DND-41 (cell line): ENCODE results near the gene JAKMIP1.

ENCODE experiments used
- ATAC-seq: fragments of 200-7000 bp; cut with Tn5 transposase; 3 replicates; pipeline ENCODE4 v1.9.1; 2021; ENCODE audit warnings: low read depth; ENCODE audit not compliant: insufficient read depth
- DNase-seq: peaks from one replicate; pipeline ENCODE4 v3.0.0-alpha.2; 2020
- H2AFZ ChIP-seq: 2 replicates; pipeline ENCODE4 v1.6.0; 2012; ENCODE audit warnings: low read depth, low read length
- H3K27ac ChIP-seq: 2 replicates; pipeline ENCODE4 v1.5.1; 2012; ENCODE audit warnings: low read length, inconsistent platforms
- H3K27me3 ChIP-seq: fragments of 200-600 bp; sonication (generic); 2 replicates; pipeline ENCODE4 v1.6.0; 2012; ENCODE audit warnings: low read length, mild to moderate bottlenecking, inconsistent platforms; ENCODE audit not compliant: insufficient read depth, poor library complexity
- H3K36me3 ChIP-seq: 2 replicates; pipeline ENCODE4 v1.5.1; 2012; ENCODE audit warnings: low read length, inconsistent platforms; ENCODE audit not compliant: insufficient read depth
- H3K4me1 ChIP-seq: 2 replicates; pipeline ENCODE4 v1.5.1; 2012; ENCODE audit warnings: mild to moderate bottlenecking, low read length; ENCODE audit not compliant: insufficient read depth
- H3K4me2 ChIP-seq: 2 replicates; pipeline ENCODE4 v1.6.0; 2012; ENCODE audit warnings: mild to moderate bottlenecking, moderate library complexity, low read length, inconsistent platforms; ENCODE audit not compliant: insufficient read depth
- H3K4me3 ChIP-seq, 2 experiments: fragments of 200-600 bp in 1 of 2; shearing (Covaris generic) in 1 of 2; 2 replicates each; pipeline ENCODE4 v1.5.1; 2012 to 2016; ENCODE audit warnings: inconsistent platforms in 2 of 2, low read length in 2 of 2, mild to moderate bottlenecking in 2 of 2, low read depth in 1 of 2, moderate library complexity in 1 of 2
- H3K79me2 ChIP-seq: 2 replicates; pipeline ENCODE4 v1.6.0; 2012; ENCODE audit warnings: low read length, inconsistent platforms; ENCODE audit not compliant: insufficient read depth
- H3K9ac ChIP-seq: 2 replicates; pipeline ENCODE4 v1.6.0; 2012; ENCODE audit warnings: low read depth, mild to moderate bottlenecking, inconsistent platforms, low read length, moderate library complexity
- H3K9me3 ChIP-seq: 2 replicates; pipeline ENCODE4 v1.5.1; 2012; ENCODE audit warnings: low read length, moderate library complexity, mild to moderate bottlenecking, inconsistent platforms; ENCODE audit not compliant: insufficient read depth, severe bottlenecking
- H4K20me1 ChIP-seq: 2 replicates; pipeline ENCODE4 v1.6.0; 2012; ENCODE audit warnings: low read length; ENCODE audit not compliant: insufficient read depth
- CTCF ChIP-seq: IDR thresholded peaks from 2 replicates; pipeline ENCODE4 v1.5.1; 2012; ENCODE audit warnings: borderline replicate concordance, low read length, moderate library complexity, mild to moderate bottlenecking; ENCODE audit not compliant: poor library complexity, severe bottlenecking; ENCODE audit errors: extremely low read depth
- EZH2 ChIP-seq: IDR thresholded peaks from 3 replicates; pipeline ENCODE4 v1.6.1; 2012; ENCODE audit warnings: borderline replicate concordance, low read depth, mild to moderate bottlenecking, moderate library complexity, low read length, inconsistent platforms; ENCODE audit not compliant: severe bottlenecking

The JAKMIP1 gene

GRCh38 chr4:5979981-5980380 is 220.4 kb downstream of the JAKMIP1 start:
- Histone ChIP-seq H3K4me2 (no peak overlapping the region), H2AFZ (no peak overlapping the region), H4K20me1 (no peaks in the 10 kb centered on the region), H3K36me3 (no peaks in the 10 kb centered on the region), H3K27ac (no peak overlapping the region), H3K4me1 (no peaks in the 10 kb centered on the region), H3K27me3 (no peaks in the 10 kb centered on the region), H3K79me2 (no peaks in the 10 kb centered on the region), H3K9me3 (no peaks in the 10 kb centered on the region), H3K9ac (no peak overlapping the region), H3K4me3 (no peak overlapping the region)
- ATAC-seq (no peak), DNase-seq (no peak)
- TF ChIP-seq EZH2 (no peak), CTCF (peak; percentile 13)

GRCh38 chr4:5976921-5977320 is 223.4 kb downstream of the JAKMIP1 start:
- H3K9ac ChIP-seq = no peak overlapping the region
- no peaks in the 10 kb centered on the region for H4K20me1 ChIP-seq
- no peak overlapping the region for H2AFZ ChIP-seq
- DNase-seq (no peak), ATAC-seq (no peak)
- H3K4me3 ChIP-seq = no peak overlapping the region
- H3K4me1 ChIP-seq = no peaks in the 10 kb centered on the region
- H3K27ac ChIP-seq = no peak overlapping the region
- no peaks in the 10 kb centered on the region for H3K79me2 ChIP-seq
- no peaks in the 10 kb centered on the region for H3K27me3 ChIP-seq
- TF ChIP-seq EZH2 (no peak), CTCF (no peak)
- no peaks in the 10 kb centered on the region for H3K36me3 ChIP-seq
- no peak overlapping the region for H3K4me2 ChIP-seq
- no peaks in the 10 kb centered on the region for H3K9me3 ChIP-seq

GRCh38 chr4:5976431-5976830 is 223.9 kb downstream of the JAKMIP1 start:
- Histone ChIP-seq H3K79me2 (no peaks in the 10 kb centered on the region), H4K20me1 (no peaks in the 10 kb centered on the region), H3K4me1 (no peaks in the 10 kb centered on the region), H3K27me3 (no peaks in the 10 kb centered on the region), H3K36me3 (no peaks in the 10 kb centered on the region), H2AFZ (no peak overlapping the region), H3K4me3 (no peak overlapping the region), H3K27ac (no peak overlapping the region), H3K9me3 (no peaks in the 10 kb centered on the region), H3K9ac (no peak overlapping the region), H3K4me2 (no peak overlapping the region)
- ATAC-seq (no peak), DNase-seq (no peak)
- TF ChIP-seq CTCF (no peak), EZH2 (no peak)
